ENCODE data around the gene ZBTB17. TPM values are rescaled to one million over a fixed set of nuclear protein-coding genes. Genes with fewer than 3 reads are reported as not detected.

Gene ZBTB17
- total and polyA plus RNA-seq, 2 of the 4 experiments (the other 2 are of a cell fraction), result 26.3 to 58.2 TPM

DNA sequence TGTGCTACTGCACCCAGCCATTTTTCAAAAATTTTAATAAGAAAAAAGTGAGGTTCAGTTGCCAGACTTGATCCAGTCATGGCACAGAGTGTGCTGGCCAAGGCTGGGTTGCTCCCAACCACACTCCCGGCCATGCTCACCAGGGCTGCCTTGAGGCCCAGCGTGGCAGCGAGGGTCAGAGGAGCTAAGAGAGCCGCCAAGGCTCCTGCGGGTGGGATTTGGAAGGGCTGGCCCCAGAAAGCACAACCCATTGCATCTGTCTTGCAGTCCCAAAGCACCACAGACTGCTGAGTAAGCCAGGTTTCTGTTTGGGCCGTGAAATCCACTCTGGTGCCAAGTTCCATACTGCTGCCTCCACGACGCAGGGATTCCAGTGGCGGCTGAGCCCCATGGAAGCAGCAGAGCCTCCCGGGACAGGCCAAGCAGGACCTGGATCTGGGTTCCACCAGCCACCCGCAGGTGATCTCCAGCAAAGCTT is 22.6 kb downstream of the ZBTB17 start:
- Histone ChIP-seq H3K23ac (ENCODE audit: low read depth, low read length) (peak overlapping the region; percentile 88), H3K4ac (ENCODE audit: low read depth, low read length) (peak overlapping the region; percentile 97), H4K5ac (ENCODE audit: low read depth, low read length) (peak overlapping the region; percentile 80), H3K79me1 (ENCODE audit: low read depth in 1 of 2, low read length in 2 of 2) (peaks cover 52 to 78% of the 10 kb centered on the region in 2 experiments), H2AK5ac (ENCODE audit: low read depth, low read length) (peak overlapping the region; percentile 97), H3K4me1 (ENCODE audit: control insufficient read depth, insufficient read depth, low read length) (peaks cover 55% of the 10 kb centered on the region), H2BK20ac (ENCODE audit: low read depth, low read length) (peak overlapping the region; percentile 89), H3K9me1 (ENCODE audit: insufficient read depth, low read length) (peaks cover 50% of the 10 kb centered on the region), H4K20me1 (ENCODE audit: insufficient read depth, low read length) (peaks cover 13% of the 10 kb centered on the region), H4K8ac (ENCODE audit: low read depth in 2 of 2, low read length in 2 of 2) (peak overlapping the region; percentile 28 to 91), H2BK120ac (ENCODE audit: low read depth, low read length) (peak overlapping the region; percentile 98), H4K91ac (ENCODE audit: insufficient read depth, low read depth, low read length) (peak overlapping the region; percentile 95), H3K18ac (ENCODE audit: low read depth, low read length) (peak overlapping the region; percentile 76), H2AFZ (replicated peaks; ENCODE audit: low read length, poor library complexity) (peak overlapping the region; percentile 44), H3K4me2 (ENCODE audit: low read depth, low read length) (no peak overlapping the region), H3K14ac (replicated peaks; ENCODE audit: low read depth, low read length) (peak overlapping the region; percentile 95), H3K9ac (ENCODE audit: low read depth, low read length) (peak overlapping the region; percentile 4; the same call in 1 of the 2 replicates), H3K27me3 (ENCODE audit: control insufficient read depth, insufficient read depth, low read length) (no peaks in the 10 kb centered on the region), H2AK9ac (replicated peaks; ENCODE audit: low read depth, low read length, poor library complexity) (peak overlapping the region; percentile 76), H3K9me3 (ENCODE audit: control insufficient read depth, insufficient read depth, low read length) (no peaks in the 10 kb centered on the region), H2BK5ac (ENCODE audit: low read depth, low read length, poor library complexity, severe bottlenecking) (peak overlapping the region; percentile 95), H2BK15ac (ENCODE audit: low read depth, low read length) (peak overlapping the region; percentile 95; the same call in 2 of the 3 replicates), H3K56ac (ENCODE audit: extremely low read depth, insufficient read depth, low read length) (peak overlapping the region; percentile 51), H3K4me3 (ENCODE audit: insufficient read depth, low read depth, low read length) (no peak overlapping the region), H3K27ac (ENCODE audit: insufficient read depth, low read length) (peak overlapping the region; percentile 91), H3K36me3 (ENCODE audit: control insufficient read depth, insufficient read depth, low read length) (peaks cover 5% of the 10 kb centered on the region)
- CTCF ChIA-PET, result no interaction called here
- DNase-seq, result peak; percentile 35
- dilution Hi-C loops (cut with HindIII; ENCODE audit: low sequenced_read_pairs, unreplicated experiment), result no loop called here
- WGBS, 2 experiments (ENCODE audit: extremely low coverage in 2 of 2, insufficient read length in 1 of 2), result 72% methylated on average over 5 of the region's 11 CpGs; no CpG with 5 or more reads in 1 of the 2 experiments
- intact Hi-C loops (cut with micrococcal nuclease), result no loop called here
- POLR2A ChIA-PET (ENCODE audit: unreplicated experiment), result no interaction called here
- in situ Hi-C loops (cut with MboI; ENCODE audit: low sequenced_read_pairs), result no loop called here
- TF ChIP-seq POLR2A (IDR thresholded peaks at IDR 0.05; ENCODE audit: low read depth, low read length) (no peak), RAD21 (IDR thresholded peaks at IDR 0.05; ENCODE audit: low read length) (no peak), RFX5 (IDR thresholded peaks at IDR 0.05; ENCODE audit: low read depth, low read length) (no peak), MXI1 (IDR thresholded peaks at IDR 0.05; ENCODE audit: borderline replicate concordance, low read depth, low read length) (no peak), CHD1 (IDR thresholded peaks at IDR 0.05; ENCODE audit: low read depth, low read length) (no peak), BHLHE40 (IDR thresholded peaks at IDR 0.05; ENCODE audit: low read depth, low read length) (no peak), RCOR1 (IDR thresholded peaks at IDR 0.05; ENCODE audit: insufficient replicate concordance, low read length) (no peak), NFE2L2 (IDR thresholded peaks at IDR 0.05; ENCODE audit: low read depth, low read length) (no peak), CTCF (conservative IDR thresholded peaks at IDR 0.05; ENCODE audit: low read depth, low read length) (no peak), MAFK (IDR thresholded peaks at IDR 0.05; ENCODE audit: low read depth, low read length) (no peak), MAZ (IDR thresholded peaks at IDR 0.05; ENCODE audit: borderline replicate concordance, low read depth, low read length) (no peak)
- TF ChIP-seq, protein P1, sequence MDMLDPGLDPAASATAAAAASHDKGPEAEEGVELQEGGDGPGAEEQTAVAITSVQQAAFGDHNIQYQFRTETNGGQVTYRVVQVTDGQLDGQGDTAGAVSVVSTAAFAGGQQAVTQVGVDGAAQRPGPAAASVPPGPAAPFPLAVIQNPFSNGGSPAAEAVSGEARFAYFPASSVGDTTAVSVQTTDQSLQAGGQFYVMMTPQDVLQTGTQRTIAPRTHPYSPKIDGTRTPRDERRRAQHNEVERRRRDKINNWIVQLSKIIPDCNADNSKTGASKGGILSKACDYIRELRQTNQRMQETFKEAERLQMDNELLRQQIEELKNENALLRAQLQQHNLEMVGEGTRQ (IDR thresholded peaks at IDR 0.05; ENCODE audit: low read depth, low read length), result no peak
- TF ChIP-seq, protein P2, sequence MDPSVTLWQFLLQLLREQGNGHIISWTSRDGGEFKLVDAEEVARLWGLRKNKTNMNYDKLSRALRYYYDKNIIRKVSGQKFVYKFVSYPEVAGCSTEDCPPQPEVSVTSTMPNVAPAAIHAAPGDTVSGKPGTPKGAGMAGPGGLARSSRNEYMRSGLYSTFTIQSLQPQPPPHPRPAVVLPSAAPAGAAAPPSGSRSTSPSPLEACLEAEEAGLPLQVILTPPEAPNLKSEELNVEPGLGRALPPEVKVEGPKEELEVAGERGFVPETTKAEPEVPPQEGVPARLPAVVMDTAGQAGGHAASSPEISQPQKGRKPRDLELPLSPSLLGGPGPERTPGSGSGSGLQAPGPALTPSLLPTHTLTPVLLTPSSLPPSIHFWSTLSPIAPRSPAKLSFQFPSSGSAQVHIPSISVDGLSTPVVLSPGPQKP (IDR thresholded peaks at IDR 0.05; ENCODE audit: borderline replicate concordance, low read depth, low read length), result no peak
- no peak for ATAC-seq (ENCODE audit: low read depth)
- BruUV-seq (replicated peaks), result no TSS peak
